ENCODE data around the gene RHOV. TPM values are rescaled to one million over a fixed set of nuclear protein-coding genes. Genes with fewer than 3 reads are reported as not detected.

RHOV gene
- total RNA-seq, 1 experiment from 2014 or later: 6.0 TPM

DNA sequence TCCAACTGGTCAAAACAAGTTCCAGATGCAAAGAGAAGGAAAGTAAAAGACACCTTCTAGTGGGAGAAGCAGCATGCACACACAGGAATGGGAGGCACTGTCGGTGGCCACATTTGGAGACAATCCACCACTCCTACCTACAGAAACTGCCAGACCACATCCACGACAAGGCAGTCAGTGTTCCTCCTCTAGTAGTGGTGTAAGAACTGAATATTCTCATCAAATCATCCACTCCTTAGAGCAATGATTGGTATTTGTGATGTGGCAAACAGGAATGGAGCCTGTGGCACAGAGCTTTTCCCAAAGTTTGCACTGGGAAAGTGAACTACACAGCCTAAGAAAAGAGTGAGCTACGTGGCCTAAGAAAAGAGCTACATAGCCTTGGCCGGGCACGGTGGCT, 35.3 kb downstream of the RHOV start:
- TF ChIP-seq EGR1 (IDR thresholded peaks at IDR 0.05; ENCODE audit: low read depth) (no peak), CTCF (IDR thresholded peaks at IDR 0.05 in 2 of 3, conservative IDR thresholded peaks at IDR 0.05 in 1 of 3; ENCODE audit: borderline replicate concordance in 1 of 3, insufficient read depth in 1 of 3, low read depth in 2 of 3, low read length in 2 of 3) (no peak), SRF (IDR thresholded peaks at IDR 0.05; ENCODE audit: low read depth) (no peak), ELF1 (IDR thresholded peaks at IDR 0.05; ENCODE audit: borderline replicate concordance, low read depth) (no peak), ZNF274 (IDR thresholded peaks at IDR 0.05; ENCODE audit: low read depth, low read length) (no peak), RAD21 (IDR thresholded peaks at IDR 0.05; ENCODE audit: low read depth) (no peak), FOSL1 (IDR thresholded peaks at IDR 0.05; ENCODE audit: low read depth) (no peak), SP1 (IDR thresholded peaks at IDR 0.05; ENCODE audit: low read depth) (no peak), ZFX (IDR thresholded peaks at IDR 0.05) (no peak), EZH2phosphoT487 (IDR thresholded peaks at IDR 0.05; ENCODE audit: borderline replicate concordance) (no peak), CEBPB (IDR thresholded peaks at IDR 0.05; ENCODE audit: low read depth) (no peak)
- DNase-seq (ENCODE audit: low read depth, low spot score) (no peak), ATAC-seq (no peak)
- RAD21 ChIA-PET (ENCODE audit: low non-redundant PET in 1 of 2, low total read pairs in 2 of 2, uncharacterized antibody in 2 of 2, unreplicated experiment in 2 of 2): no interaction called here
- Histone ChIP-seq H3K27me3 (ENCODE audit: insufficient read depth, low read length) (no peaks in the 10 kb centered on the region), H3K27ac (ENCODE audit: low read depth, low read length) (no peak overlapping the region), H3K4me2 (ENCODE audit: low read length) (no peak overlapping the region), H3K4me1 (ENCODE audit: control insufficient read depth in 1 of 2, insufficient read depth in 2 of 2, low read length in 2 of 2) (peaks cover 33 to 41% of the 10 kb centered on the region in 2 experiments), H3K36me3 (ENCODE audit: control insufficient read depth in 1 of 2, insufficient read depth in 2 of 2, low read length in 2 of 2) (0 out of 4 replicates have a peak, but pooled peaks cover 0 to 4% of the 10 kb centered on the region in 2 experiments), H3K9me2 (ENCODE audit: insufficient read depth) (no peaks in the 10 kb centered on the region), H3K4me3 (replicated peaks in 1 of 2; ENCODE audit: low read depth in 1 of 2, low read length in 2 of 2) (no peak overlapping the region), H3K9me3 (ENCODE audit: control insufficient read depth in 1 of 2, insufficient read depth in 1 of 2, low read depth in 1 of 2, low read length in 2 of 2) (no peaks in the 10 kb centered on the region), H2AFZ (ENCODE audit: low read depth, low read length, poor library complexity, severe bottlenecking) (no peak overlapping the region), H3K79me2 (ENCODE audit: insufficient read depth, low read length) (0 out of 2 replicates have a peak, but pooled peaks cover 5% of the 10 kb centered on the region), H3K9ac (ENCODE audit: low read length) (no peak overlapping the region), H4K20me1 (ENCODE audit: insufficient read depth) (no peaks in the 10 kb centered on the region)
- POLR2A ChIA-PET: interaction anchor here (1.0 kb wide), 1 partner anchor 8 kb away, joined by 3 read pairs; no protein-coding TSS in a partner anchor
- CTCF ChIA-PET: interaction anchor here (2.0 kb wide), 1 partner anchor 21 kb away, joined by 6 read pairs; no protein-coding TSS in a partner anchor
- intact Hi-C loops (cut with micrococcal nuclease): no loop called here
- BruUV-seq (replicated peaks): no TSS peak
